ENCODE measurements around the gene USP24. TPM values are rescaled to one million over a fixed set of nuclear protein-coding genes. Genes with fewer than 3 reads are reported as not detected.

Gene USP24
- total and polyA plus RNA-seq, 2 donors (not counting 3 experiments of a cell fraction or from before 2014, with no cell fraction given): 8.2 to 30.0 TPM

GRCh38 chr1:55071477-55071876, 143.7 kb downstream of the USP24 start:
- FAIRE-seq (peak; percentile 71), DNase-seq (ENCODE audit: low read depth, low spot score) (peak; percentile 63)
- Histone ChIP-seq H3K9me1 (replicated peaks; ENCODE audit: control insufficient read depth, extremely low read depth, insufficient read depth, low read length) (no peaks in the 10 kb centered on the region), H3K79me2 (ENCODE audit: control insufficient read depth, insufficient read depth, low read length) (no peaks in the 10 kb centered on the region), H4K20me1 (replicated peaks; ENCODE audit: control insufficient read depth, extremely low read depth, insufficient read depth, low read length) (no peaks in the 10 kb centered on the region), H3K4me1 (ENCODE audit: control insufficient read depth, extremely low read depth, insufficient read depth, low read length) (no peaks in the 10 kb centered on the region), H3K9me3 (replicated peaks; ENCODE audit: control insufficient read depth, insufficient read depth, low read length) (no peaks in the 10 kb centered on the region), H3K27ac (ENCODE audit: insufficient read depth, low read depth, low read length) (no peak overlapping the region), H3K27me3 (ENCODE audit: control insufficient read depth in 2 of 2, insufficient read depth in 2 of 2, low read length in 2 of 2) (no peaks in the 10 kb centered on the region), H3K9ac (replicated peaks; ENCODE audit: extremely low read depth, insufficient read depth, low read length) (no peak overlapping the region), H3K36me3 (ENCODE audit: control insufficient read depth in 2 of 2, extremely low read depth in 1 of 2, insufficient read depth in 2 of 2, low read length in 2 of 2) (peaks cover 14 to 34% of the 10 kb centered on the region in 2 experiments), H3K4me2 (ENCODE audit: insufficient read depth, low read length) (no peak overlapping the region), H3K4me3 (replicated peaks in 1 of 3; ENCODE audit: insufficient read depth in 1 of 3, low read depth in 1 of 3, low read length in 3 of 3) (no peak overlapping the region), H2AFZ (ENCODE audit: low read depth, low read length) (no peak overlapping the region)
- TF ChIP-seq CTCF (IDR thresholded peaks at IDR 0.05; ENCODE audit: extremely low read depth in 1 of 2, insufficient read depth in 1 of 2, low read depth in 1 of 2, low read length in 2 of 2): peak; percentile 16 to 49
- no peak for TF ChIP-seq POLR2A (IDR thresholded peaks at IDR 0.05; ENCODE audit: low read depth, low read length)
- intact Hi-C loops (cut with micrococcal nuclease): loop anchor here (2.0 to 5.0 kb wide), 2 partner anchors 205 to 266 kb away; no protein-coding TSS in a partner anchor
- CTCF ChIA-PET: interaction anchor here (0.6 to 3.6 kb wide), 12 partner anchors 10 to 1513 kb away, joined by 3 to 34 read pairs (median 4); no protein-coding TSS in a partner anchor
- no TSS peak for BruUV-seq (replicated peaks)
- dilution Hi-C loops (cut with MboI; ENCODE audit: extremely low pct_ligation_motif_present, low sequenced_read_pairs): no loop called here
- POLR2A ChIA-PET: no interaction called here

GRCh38 chr1:55070293-55071164, 144.6 kb downstream of the USP24 start:
- no peaks in the 10 kb centered on the region for H4K20me1 ChIP-seq (replicated peaks; ENCODE audit: control insufficient read depth, extremely low read depth, insufficient read depth, low read length)
- H3K27me3 ChIP-seq (ENCODE audit: control insufficient read depth in 2 of 2, insufficient read depth in 2 of 2, low read length in 2 of 2): no peaks in the 10 kb centered on the region
- no peaks in the 10 kb centered on the region for H3K79me2 ChIP-seq (ENCODE audit: control insufficient read depth, insufficient read depth, low read length)
- peaks cover 10 to 31% of the 10 kb centered on the region in 2 experiments for H3K36me3 ChIP-seq (ENCODE audit: control insufficient read depth in 2 of 2, extremely low read depth in 1 of 2, insufficient read depth in 2 of 2, low read length in 2 of 2)
- DNase-seq (ENCODE audit: low read depth, low spot score) (no peak), FAIRE-seq (no peak)
- no peaks in the 10 kb centered on the region for H3K4me1 ChIP-seq (ENCODE audit: control insufficient read depth, extremely low read depth, insufficient read depth, low read length)
- no peak overlapping the region for H3K4me3 ChIP-seq (replicated peaks in 1 of 3; ENCODE audit: insufficient read depth in 1 of 3, low read depth in 1 of 3, low read length in 3 of 3)
- H3K4me2 ChIP-seq (ENCODE audit: insufficient read depth, low read length): no peak overlapping the region
- CTCF ChIA-PET: interaction anchor here (1.1 to 3.6 kb wide), 5 partner anchors 10 to 268 kb away, joined by 3 to 34 read pairs (median 5); no protein-coding TSS in a partner anchor
- no TSS peak for BruUV-seq (replicated peaks)
- POLR2A ChIA-PET: no interaction called here
- TF ChIP-seq POLR2A (IDR thresholded peaks at IDR 0.05; ENCODE audit: low read depth, low read length) (no peak), FOS (IDR thresholded peaks at IDR 0.05; ENCODE audit: borderline replicate concordance, insufficient read depth, low read length) (no peak), GATA2 (IDR thresholded peaks at IDR 0.05; ENCODE audit: insufficient read depth, insufficient read length, low read depth, low read length) (no peak), JUN (IDR thresholded peaks at IDR 0.05; ENCODE audit: borderline replicate concordance, insufficient read depth, insufficient read length, low read depth) (no peak), MAX (IDR thresholded peaks at IDR 0.05; ENCODE audit: insufficient read depth, insufficient read length) (no peak), POLR2AphosphoS5 (IDR thresholded peaks at IDR 0.05; ENCODE audit: insufficient read depth, low read depth, low read length) (no peak), MYC (IDR thresholded peaks at IDR 0.05; ENCODE audit: low read depth, low read length) (no peak), EZH2 (IDR thresholded peaks at IDR 0.05; ENCODE audit: borderline replicate concordance, low read depth, low read length, severe bottlenecking) (no peak), CTCF (IDR thresholded peaks at IDR 0.05; ENCODE audit: extremely low read depth in 1 of 2, insufficient read depth in 1 of 2, low read depth in 1 of 2, low read length in 2 of 2) (no peak)
- no peak overlapping the region for H3K9ac ChIP-seq (replicated peaks; ENCODE audit: extremely low read depth, insufficient read depth, low read length)
- no peak overlapping the region for H2AFZ ChIP-seq (ENCODE audit: low read depth, low read length)
- dilution Hi-C loops (cut with MboI; ENCODE audit: extremely low pct_ligation_motif_present, low sequenced_read_pairs) (no loop called here), intact Hi-C loops (cut with micrococcal nuclease) (loop anchor here (2.0 to 5.0 kb wide), 2 partner anchors 206 to 267 kb away; no protein-coding TSS in a partner anchor)
- H3K9me3 ChIP-seq (replicated peaks; ENCODE audit: control insufficient read depth, insufficient read depth, low read length): no peaks in the 10 kb centered on the region
- H3K27ac ChIP-seq (ENCODE audit: insufficient read depth, low read depth, low read length): no peak overlapping the region
- no peaks in the 10 kb centered on the region for H3K9me1 ChIP-seq (replicated peaks; ENCODE audit: control insufficient read depth, extremely low read depth, insufficient read depth, low read length)

Data from endothelial cell of umbilical vein (primary cell).